GM12865 (cell line): ENCODE results near the gene LTBP1.
"Not testable (repeated sequence)": the region's sequence is repeated elsewhere in the genome, so short reads cannot be mapped to it uniquely, and the experiment has no call there.

ENCODE experiments used
- DNase-seq: peaks from one replicate; pipeline ENCODE4 v3.0.0; 2010; ENCODE audit warnings: low read depth
- H3K4me3 ChIP-seq: 2 replicates; pipeline ENCODE4 v1.5.1; 2011; ENCODE audit warnings: mild to moderate bottlenecking, low read depth, low read length, control low read depth
- CTCF ChIP-seq: IDR thresholded peaks from 2 replicates; pipeline ENCODE4 v1.5.1; 2011; ENCODE audit warnings: low read length, control low read depth, low read depth, inconsistent platforms; ENCODE audit not compliant: insufficient read depth; ENCODE audit errors: missing control alignments

Gene LTBP1

GRCh38 chr2:33230195-33230594, 283.4 kb downstream of the LTBP1 start:
- no peak for DNase-seq
- no peak for TF ChIP-seq CTCF
- no peak overlapping the region for H3K4me3 ChIP-seq

GRCh38 chr2:33230842-33231241, 284.1 kb downstream of the LTBP1 start:
- H3K4me3 ChIP-seq: no peak overlapping the region
- no peak for TF ChIP-seq CTCF
- no peak for DNase-seq

- not testable (repeated sequence) for DNase-seq, H3K4me3 ChIP-seq
Observed at GRCh38 chr2:33235559-33235958, 288.8 kb downstream of the LTBP1 start.

GRCh38 chr2:33236482-33237385, 290.0 kb downstream of the LTBP1 start:
- no peak for TF ChIP-seq CTCF
- no peak overlapping the region for H3K4me3 ChIP-seq
- DNase-seq: no peak

GRCh38 chr2:33238111-33238510, 291.4 kb downstream of the LTBP1 start:
- H3K4me3 ChIP-seq: no peak overlapping the region
- DNase-seq: no peak
- TF ChIP-seq CTCF: no peak

GRCh38 chr2:33240178-33240577, 293.4 kb downstream of the LTBP1 start:
- TF ChIP-seq CTCF: no peak
- H3K4me3 ChIP-seq: no peak overlapping the region
- no peak for DNase-seq

GRCh38 chr2:33241072-33241471, 294.3 kb downstream of the LTBP1 start:
- no peak for DNase-seq
- no peak for TF ChIP-seq CTCF

More at GRCh38 chr2:33241072-33241471, 294.3 kb downstream of the LTBP1 start:
- H3K4me3 ChIP-seq: no peak overlapping the region
